Loucy (cell line): ENCODE data around the gene ARFRP1.

Source experiments
- EZH2phosphoT487 ChIP-seq: fragments of 200-600 bp; IDR thresholded peaks from 2 replicates; pipeline ENCODE4 v1.6.1; 2018; ENCODE audit warnings: antibody characterized with exemption, mild to moderate bottlenecking, moderate library complexity, borderline replicate concordance
- TF ChIP-seq, protein P1 (sequence below): fragments of 200-600 bp; sonication (generic); conservative IDR thresholded peaks from 2 replicates; pipeline ENCODE4 v1.5.1; 2014; ENCODE audit warnings: mild to moderate bottlenecking, antibody characterized with exemption, low read length

DNA sequence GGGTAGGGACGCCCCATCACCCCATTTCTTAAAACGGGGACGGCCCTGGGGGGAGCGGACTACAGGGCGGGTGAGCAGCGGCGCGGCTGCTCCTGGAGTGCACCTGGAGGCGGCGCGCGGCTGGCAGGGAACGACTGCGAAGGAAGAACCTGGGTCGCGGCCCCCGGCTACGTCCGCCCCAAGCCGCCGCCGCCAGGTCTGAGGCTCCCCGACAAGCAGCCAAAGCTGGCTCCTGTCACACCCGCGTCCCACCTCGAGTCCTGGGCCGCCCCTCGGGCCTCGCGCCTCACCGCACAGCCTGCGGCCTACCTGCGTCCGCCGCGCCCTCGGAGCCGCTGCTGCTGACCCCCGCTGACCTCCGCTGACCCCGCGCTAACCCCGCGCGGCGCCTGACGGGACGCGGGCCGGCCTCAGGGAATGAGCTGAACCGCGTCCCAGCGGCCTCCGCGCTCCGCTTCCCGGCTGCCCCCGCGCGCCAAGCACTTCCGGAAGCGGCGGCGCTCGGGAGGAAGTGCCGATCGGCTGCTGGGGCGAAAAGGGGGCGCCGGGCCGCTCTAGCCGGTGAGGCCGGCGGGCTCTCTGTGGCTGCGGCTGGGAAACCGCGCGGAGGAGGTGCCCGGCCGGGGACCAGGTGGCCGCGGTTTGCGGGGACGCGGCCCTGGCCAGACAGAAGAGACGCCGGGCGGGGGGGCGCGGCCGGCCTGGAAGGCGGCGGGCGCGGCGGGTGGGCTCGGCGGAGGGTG lies at the start of gene ARFRP1, which contains the start of gene ZGPAT:
- TF ChIP-seq, protein P1, sequence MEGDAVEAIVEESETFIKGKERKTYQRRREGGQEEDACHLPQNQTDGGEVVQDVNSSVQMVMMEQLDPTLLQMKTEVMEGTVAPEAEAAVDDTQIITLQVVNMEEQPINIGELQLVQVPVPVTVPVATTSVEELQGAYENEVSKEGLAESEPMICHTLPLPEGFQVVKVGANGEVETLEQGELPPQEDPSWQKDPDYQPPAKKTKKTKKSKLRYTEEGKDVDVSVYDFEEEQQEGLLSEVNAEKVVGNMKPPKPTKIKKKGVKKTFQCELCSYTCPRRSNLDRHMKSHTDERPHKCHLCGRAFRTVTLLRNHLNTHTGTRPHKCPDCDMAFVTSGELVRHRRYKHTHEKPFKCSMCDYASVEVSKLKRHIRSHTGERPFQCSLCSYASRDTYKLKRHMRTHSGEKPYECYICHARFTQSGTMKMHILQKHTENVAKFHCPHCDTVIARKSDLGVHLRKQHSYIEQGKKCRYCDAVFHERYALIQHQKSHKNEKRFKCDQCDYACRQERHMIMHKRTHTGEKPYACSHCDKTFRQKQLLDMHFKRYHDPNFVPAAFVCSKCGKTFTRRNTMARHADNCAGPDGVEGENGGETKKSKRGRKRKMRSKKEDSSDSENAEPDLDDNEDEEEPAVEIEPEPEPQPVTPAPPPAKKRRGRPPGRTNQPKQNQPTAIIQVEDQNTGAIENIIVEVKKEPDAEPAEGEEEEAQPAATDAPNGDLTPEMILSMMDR: no peak
- TF ChIP-seq EZH2phosphoT487: no peak
